ENCODE data around the gene LTK. TPM values are rescaled to one million over a fixed set of nuclear protein-coding genes. Genes with fewer than 3 reads are reported as not detected.

Gene LTK
- total RNA-seq, 2 experiments from 2014 or later, result 0.29 to 0.34 TPM

- Mint-ChIP-seq H3K4me3 (no peak overlapping the region), H3K4me1 (ENCODE audit: low read depth) (peaks cover 17% of the 10 kb centered on the region), H3K9me3 (no peaks in the 10 kb centered on the region), H3K27ac (no peak overlapping the region), H3K36me3 (no peaks in the 10 kb centered on the region), H3K27me3 (peaks cover 7% of the 10 kb centered on the region)
- no peak for DNase-seq
- intact Hi-C loops (cut with micrococcal nuclease), result loop anchor here (5.0 kb wide), 6 partner anchors 47 to 217 kb away; partner anchors contain the start of genes ITPKA and MAPKBP1
- CTCF ChIA-PET, result no interaction called here
- POLR2A ChIA-PET, result no interaction called here
These were observed 41.3 kb upstream of the LTK start for GRCh38 chr15:41554915-41555314.

- Mint-ChIP-seq H3K27me3 (peaks cover 3% of the 10 kb centered on the region), H3K27ac (no peak overlapping the region), H3K4me3 (no peak overlapping the region), H3K9me3 (no peaks in the 10 kb centered on the region), H3K36me3 (no peaks in the 10 kb centered on the region), H3K4me1 (ENCODE audit: low read depth) (peaks cover 13% of the 10 kb centered on the region)
- intact Hi-C loops (cut with micrococcal nuclease), result no loop called here
- CTCF ChIA-PET, result no interaction called here
- DNase-seq, result no peak
- POLR2A ChIA-PET, result no interaction called here
These were observed 40.7 kb upstream of the LTK start for GRCh38 chr15:41554343-41554742.

GRCh38 chr15:41553731-41554130, 40.1 kb upstream of the LTK start:
- Mint-ChIP-seq H3K27me3 (peaks cover 3% of the 10 kb centered on the region), H3K36me3 (no peaks in the 10 kb centered on the region), H3K9me3 (no peaks in the 10 kb centered on the region), H3K4me1 (ENCODE audit: low read depth) (peaks cover 13% of the 10 kb centered on the region), H3K27ac (no peak overlapping the region), H3K4me3 (no peak overlapping the region)
- no peak for DNase-seq
- ChIA-PET POLR2A (no interaction called here), CTCF (no interaction called here)
- intact Hi-C loops (cut with micrococcal nuclease), result no loop called here

- no peaks in the 10 kb centered on the region for H3K9me3 Mint-ChIP-seq
- peaks cover 3% of the 10 kb centered on the region for H3K4me1 Mint-ChIP-seq (ENCODE audit: low read depth)
- CTCF ChIA-PET, result interaction anchor here (0.6 kb wide), 1 partner anchor 8 kb away, joined by 3 read pairs; no protein-coding TSS in a partner anchor
- peak overlapping the region; percentile 20 for H3K27ac Mint-ChIP-seq
- intact Hi-C loops (cut with micrococcal nuclease), result no loop called here
- H3K36me3 Mint-ChIP-seq, result no peaks in the 10 kb centered on the region
- POLR2A ChIA-PET, result no interaction called here
- DNase-seq, result no peak
- H3K27me3 Mint-ChIP-seq, result no peaks in the 10 kb centered on the region
- no peak overlapping the region for H3K4me3 Mint-ChIP-seq
These were observed 36.6 kb upstream of the LTK start for GRCh38 chr15:41550066-41550775.

- Mint-ChIP-seq H3K9me3 (no peaks in the 10 kb centered on the region), H3K4me3 (no peak overlapping the region), H3K27ac (no peak overlapping the region), H3K27me3 (no peaks in the 10 kb centered on the region), H3K4me1 (ENCODE audit: low read depth) (peaks cover 3% of the 10 kb centered on the region), H3K36me3 (no peaks in the 10 kb centered on the region)
- ChIA-PET POLR2A (no interaction called here), CTCF (interaction anchor here (1.5 kb wide), 2 partner anchors 11 to 81 kb away, joined by 4 to 5 read pairs; no protein-coding TSS in a partner anchor)
- intact Hi-C loops (cut with micrococcal nuclease), result no loop called here
- no peak for DNase-seq
These were observed 33.5 kb upstream of the LTK start for GRCh38 chr15:41546851-41547786.

- H3K4me3 Mint-ChIP-seq, result peak overlapping the region; percentile 95
- ChIA-PET CTCF (interaction anchor here (1.2 to 2.4 kb wide), 3 partner anchors 12 to 79 kb away, joined by 3 to 13 read pairs (median 11); no protein-coding TSS in a partner anchor), POLR2A (no interaction called here)
- intact Hi-C loops (cut with micrococcal nuclease), result no loop called here
- no peaks in the 10 kb centered on the region for H3K9me3 Mint-ChIP-seq
- H3K27ac Mint-ChIP-seq, result no peak overlapping the region
- no peak for DNase-seq
- H3K4me1 Mint-ChIP-seq (ENCODE audit: low read depth), result peaks cover 8% of the 10 kb centered on the region
- no peaks in the 10 kb centered on the region for H3K36me3 Mint-ChIP-seq
- H3K27me3 Mint-ChIP-seq, result no peaks in the 10 kb centered on the region
These were observed 31.6 kb upstream of the LTK start for GRCh38 chr15:41545218-41545617.

GRCh38 chr15:41544650-41545015, 31.0 kb upstream of the LTK start:
- DNase-seq, result no peak
- no peaks in the 10 kb centered on the region for H3K27me3 Mint-ChIP-seq
- H3K4me3 Mint-ChIP-seq, result peak overlapping the region; percentile 95
- no peaks in the 10 kb centered on the region for H3K9me3 Mint-ChIP-seq
- ChIA-PET CTCF (interaction anchor here (1.1 to 2.4 kb wide), 6 partner anchors 10 to 267 kb away, joined by 3 to 13 read pairs (median 4); partner anchors contain the start of gene MAPKBP1), POLR2A (interaction anchor here (0.7 to 1.8 kb wide), 4 partner anchors 13 to 143 kb away, joined by 3 to 5 read pairs (median 3); no protein-coding TSS in a partner anchor)
- H3K27ac Mint-ChIP-seq, result no peak overlapping the region
- peaks cover 8% of the 10 kb centered on the region for H3K4me1 Mint-ChIP-seq (ENCODE audit: low read depth)
- intact Hi-C loops (cut with micrococcal nuclease), result loop anchor here (5.0 kb wide), 1 partner anchor 428 kb away; the partner anchor contains the start of gene EHD4
- H3K36me3 Mint-ChIP-seq, result no peaks in the 10 kb centered on the region

- Mint-ChIP-seq H3K27ac (peak overlapping the region; percentile 69), H3K27me3 (no peaks in the 10 kb centered on the region), H3K4me3 (peak overlapping the region; percentile 95), H3K4me1 (ENCODE audit: low read depth) (peaks cover 8% of the 10 kb centered on the region), H3K36me3 (no peaks in the 10 kb centered on the region), H3K9me3 (no peaks in the 10 kb centered on the region)
- ChIA-PET CTCF (interaction anchor here (1.1 to 2.4 kb wide), 6 partner anchors 9 to 268 kb away, joined by 3 to 13 read pairs (median 4); partner anchors contain the start of gene MAPKBP1), POLR2A (interaction anchor here (0.6 to 1.8 kb wide), 4 partner anchors 14 to 36 kb away, joined by 3 read pairs; no protein-coding TSS in a partner anchor)
- intact Hi-C loops (cut with micrococcal nuclease), result loop anchor here (5.0 kb wide), 1 partner anchor 429 kb away; the partner anchor contains the start of gene EHD4
- no peak for DNase-seq
These were observed 29.9 kb upstream of the LTK start for GRCh38 chr15:41543521-41543870.

- H3K9me3 Mint-ChIP-seq, result no peaks in the 10 kb centered on the region
- no peak overlapping the region for H3K27ac Mint-ChIP-seq
- CTCF ChIA-PET, result no interaction called here
- peaks cover 13% of the 10 kb centered on the region for H3K36me3 Mint-ChIP-seq
- POLR2A ChIA-PET, result no interaction called here
- no peak for DNase-seq
- H3K4me1 Mint-ChIP-seq (ENCODE audit: low read depth), result peaks cover 8% of the 10 kb centered on the region
- intact Hi-C loops (cut with micrococcal nuclease), result no loop called here
- H3K4me3 Mint-ChIP-seq, result no peak overlapping the region
- H3K27me3 Mint-ChIP-seq, result no peaks in the 10 kb centered on the region
These were observed 23.2 kb upstream of the LTK start for GRCh38 chr15:41536866-41537265.

GRCh38 chr15:41535544-41535943, 21.9 kb upstream of the LTK start:
- Mint-ChIP-seq H3K4me1 (ENCODE audit: low read depth) (peaks cover 5% of the 10 kb centered on the region), H3K4me3 (no peak overlapping the region), H3K9me3 (no peaks in the 10 kb centered on the region), H3K36me3 (peaks cover 22% of the 10 kb centered on the region), H3K27ac (no peak overlapping the region), H3K27me3 (no peaks in the 10 kb centered on the region)
- intact Hi-C loops (cut with micrococcal nuclease), result no loop called here
- POLR2A ChIA-PET, result no interaction called here
- no peak for DNase-seq
- CTCF ChIA-PET, result no interaction called here

GRCh38 chr15:41530363-41530956, 16.8 kb upstream of the LTK start:
- no peak overlapping the region for H3K27ac Mint-ChIP-seq
- H3K27me3 Mint-ChIP-seq, result no peaks in the 10 kb centered on the region
- intact Hi-C loops (cut with micrococcal nuclease), result no loop called here
- CTCF ChIA-PET, result interaction anchor here (1.3 kb wide), 1 partner anchor 27 kb away, joined by 3 read pairs; no protein-coding TSS in a partner anchor
- no peak overlapping the region for H3K4me3 Mint-ChIP-seq
- POLR2A ChIA-PET, result no interaction called here
- H3K9me3 Mint-ChIP-seq, result no peaks in the 10 kb centered on the region
- H3K36me3 Mint-ChIP-seq, result peaks cover 41% of the 10 kb centered on the region
- no peaks in the 10 kb centered on the region for H3K4me1 Mint-ChIP-seq (ENCODE audit: low read depth)
- no peak for DNase-seq

GRCh38 chr15:41523097-41523496, 9.5 kb upstream of the LTK start:
- intact Hi-C loops (cut with micrococcal nuclease), result no loop called here
- Mint-ChIP-seq H3K27ac (no peak overlapping the region), H3K4me3 (no peak overlapping the region), H3K9me3 (no peaks in the 10 kb centered on the region), H3K4me1 (ENCODE audit: low read depth) (no peaks in the 10 kb centered on the region), H3K27me3 (no peaks in the 10 kb centered on the region), H3K36me3 (peaks cover 16% of the 10 kb centered on the region)
- no peak for DNase-seq
- ChIA-PET CTCF (interaction anchor here (1.2 kb wide), 1 partner anchor 57 kb away, joined by 3 read pairs; no protein-coding TSS in a partner anchor), POLR2A (no interaction called here)
